ENCODE results near the gene FADS2.

The FADS2 gene

DNA sequence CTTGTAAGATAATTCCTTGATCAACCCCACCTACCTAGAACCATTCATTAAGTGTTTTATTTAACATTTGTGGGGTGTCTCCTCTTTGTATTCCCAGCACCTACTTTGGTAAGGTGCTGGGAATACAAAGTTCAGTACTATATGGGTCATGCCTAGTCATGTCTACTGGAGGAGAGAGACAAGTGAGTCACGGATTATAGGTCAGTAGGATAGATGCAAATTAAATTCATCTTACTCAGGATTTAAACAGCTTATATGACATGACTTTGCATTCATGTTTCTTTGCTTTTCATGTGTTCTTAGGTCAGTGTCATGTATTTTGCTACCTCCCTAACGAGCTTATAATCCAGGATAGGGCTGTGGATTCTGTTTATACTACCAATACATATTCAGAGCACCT is 7.9 kb upstream of the FADS2 start:
- peak; percentile 70 for DNase-seq (ENCODE audit: low spot score)

DNA sequence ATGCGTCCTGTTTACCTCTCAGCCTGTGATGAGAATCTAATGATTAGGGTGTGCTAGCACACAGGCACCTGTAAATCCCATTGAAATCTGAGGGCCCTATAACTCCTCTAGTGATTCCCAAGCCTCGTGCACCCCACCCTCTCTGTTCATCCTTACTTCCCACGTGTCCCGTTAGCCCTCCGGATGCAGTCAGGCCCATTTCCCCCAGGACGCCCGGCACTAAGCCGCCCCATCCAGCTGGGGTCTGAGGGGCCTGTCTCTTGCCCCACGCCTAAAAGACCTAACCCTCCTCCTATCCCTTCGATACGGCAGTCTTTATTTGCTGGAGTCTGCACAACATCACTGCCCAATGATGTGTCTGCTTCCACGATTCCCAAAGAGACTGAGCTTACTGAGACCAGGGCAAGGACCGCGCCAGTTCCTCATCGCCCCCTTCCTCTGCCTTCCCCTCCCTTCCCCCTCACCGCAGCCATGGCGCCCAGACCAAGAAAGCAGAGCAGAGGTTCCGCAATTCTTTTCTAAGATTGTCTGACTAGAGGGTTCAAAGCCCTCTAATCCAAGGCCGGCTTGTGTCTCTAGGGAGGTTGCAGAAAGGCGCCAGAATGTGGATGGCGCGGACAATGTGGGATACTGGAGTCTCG is 1.1 kb upstream of the FADS2 start:
- no peak for DNase-seq (ENCODE audit: low spot score)

DNA sequence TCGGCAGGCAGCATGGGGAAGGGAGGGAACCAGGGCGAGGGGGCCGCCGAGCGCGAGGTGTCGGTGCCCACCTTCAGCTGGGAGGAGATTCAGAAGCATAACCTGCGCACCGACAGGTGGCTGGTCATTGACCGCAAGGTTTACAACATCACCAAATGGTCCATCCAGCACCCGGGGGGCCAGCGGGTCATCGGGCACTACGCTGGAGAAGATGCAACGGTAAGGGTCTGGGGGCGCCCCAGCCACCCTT is 204 bp downstream of the FADS2 start:
- DNase-seq (ENCODE audit: low spot score), result no peak

DNA sequence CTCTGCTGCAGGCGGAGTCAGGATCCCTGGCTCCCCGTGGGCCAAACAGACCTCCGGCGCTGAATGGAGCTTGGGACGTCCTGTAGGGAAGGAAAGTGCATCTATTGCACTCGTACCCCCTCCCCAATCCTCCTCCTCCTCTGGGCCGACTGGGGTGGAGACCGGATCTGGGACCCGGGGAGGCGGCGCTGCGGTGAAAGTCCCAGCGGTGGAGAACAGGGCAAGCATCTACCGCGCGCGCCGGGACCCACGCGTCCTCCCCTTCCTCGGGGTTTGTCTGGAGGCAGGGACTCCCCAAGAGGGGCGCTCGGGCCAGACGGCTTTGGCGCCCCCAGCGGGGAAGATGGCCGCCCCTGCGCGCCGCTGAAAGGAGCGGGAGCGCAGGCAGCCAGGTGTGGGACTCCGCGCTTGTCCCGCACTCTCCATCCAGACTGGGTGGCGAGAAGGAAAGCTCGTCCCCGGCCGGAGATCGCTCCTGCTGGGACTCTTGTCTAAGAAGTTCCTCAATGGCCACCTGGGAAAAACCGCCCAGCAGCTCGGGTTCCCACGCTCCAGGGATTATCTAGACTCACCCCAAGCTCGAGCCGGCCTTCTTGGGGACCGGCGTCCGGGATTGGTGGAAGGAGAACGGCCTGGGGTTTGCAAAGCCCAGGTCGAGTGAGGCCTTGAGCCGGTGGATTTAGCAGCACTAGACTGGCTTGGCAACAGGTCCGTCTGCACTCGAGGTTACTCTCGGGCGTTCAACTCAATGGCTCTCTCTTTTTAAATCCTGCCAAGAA is 718 bp downstream of the FADS2 start:
- no peak for DNase-seq (ENCODE audit: low spot score)

DNA sequence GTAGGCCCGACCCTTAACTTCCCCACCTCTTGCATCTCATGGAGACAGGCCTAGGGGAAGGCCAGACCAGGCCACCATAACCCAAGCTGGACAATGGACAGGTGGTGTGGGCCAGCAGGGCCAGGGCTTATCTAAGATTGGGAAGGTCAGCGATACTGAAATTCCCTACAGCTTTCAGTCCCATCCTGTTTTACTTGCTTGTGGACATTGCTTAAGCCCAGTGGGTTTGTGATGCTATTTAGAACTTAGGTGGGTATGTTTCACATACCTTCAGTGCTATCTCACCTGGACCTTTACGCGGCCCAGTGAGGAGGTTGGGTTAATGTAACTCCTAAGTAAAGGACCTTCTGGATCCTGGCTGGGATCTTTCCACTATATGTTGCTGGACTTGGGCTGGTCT is 1.7 kb downstream of the FADS2 start:
- DNase-seq (ENCODE audit: low spot score), result no peak

DNA sequence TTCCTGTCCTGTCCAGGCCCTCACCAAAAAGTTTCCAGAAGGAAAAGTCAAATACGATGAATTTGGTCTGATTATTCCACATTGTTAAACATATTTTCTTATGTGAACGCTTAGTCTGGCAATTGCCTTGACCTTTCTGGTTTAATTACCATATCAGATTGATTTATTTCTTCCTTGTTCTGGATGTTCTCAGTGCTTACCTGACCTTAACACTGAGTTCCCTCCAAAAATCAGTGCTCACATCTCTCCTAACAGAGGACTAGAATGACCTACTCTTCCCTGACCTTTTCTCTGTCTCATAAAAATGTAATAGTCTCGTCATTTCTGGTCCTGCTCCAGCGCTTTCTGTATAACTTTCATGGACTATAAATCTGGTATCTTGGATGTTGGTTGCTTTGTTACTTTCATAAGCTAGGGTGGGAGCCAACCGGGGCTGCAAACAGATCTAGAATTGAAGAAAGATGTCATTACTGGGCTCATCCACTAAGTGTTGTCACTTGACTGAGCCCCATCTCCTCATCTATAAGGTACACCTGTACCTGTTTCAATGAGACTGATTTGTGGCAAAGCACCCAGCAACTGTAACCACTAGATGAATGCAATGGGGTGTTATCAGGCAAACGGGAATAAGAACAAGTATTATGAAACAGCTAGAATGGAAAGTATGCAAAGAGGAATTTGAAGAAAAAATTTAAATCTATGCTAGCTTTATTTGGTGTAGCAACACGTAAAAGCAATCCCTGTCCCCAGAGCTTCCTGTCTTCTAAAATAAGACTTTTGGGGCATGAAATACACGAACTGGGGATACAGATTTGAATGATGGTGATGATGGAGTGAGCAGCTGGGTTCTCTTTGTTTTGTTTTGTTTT is 2.4 kb downstream of the FADS2 start:
- DNase-seq (ENCODE audit: low spot score), result no peak

DNA sequence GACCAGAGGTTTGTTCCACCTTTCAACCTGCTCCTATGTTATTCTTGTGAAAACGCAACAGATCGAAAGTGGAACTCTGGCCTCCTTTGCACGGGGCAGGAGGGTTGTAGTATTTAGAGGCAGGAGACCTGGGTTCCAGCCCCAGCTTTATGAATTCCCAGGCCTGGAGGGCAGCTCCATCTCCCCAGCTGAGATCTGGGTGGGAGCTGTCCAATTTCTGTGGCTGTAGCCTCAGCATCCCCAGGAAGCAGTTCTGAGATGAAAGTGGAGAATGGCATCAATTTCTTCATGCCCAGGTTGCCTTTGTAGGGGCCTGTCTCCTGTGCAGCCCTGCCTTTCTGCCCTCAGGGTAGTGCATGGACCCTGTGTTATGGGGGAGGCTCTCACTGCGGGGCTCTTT is 4.1 kb downstream of the FADS2 start:
- no peak for DNase-seq (ENCODE audit: low spot score)

DNA sequence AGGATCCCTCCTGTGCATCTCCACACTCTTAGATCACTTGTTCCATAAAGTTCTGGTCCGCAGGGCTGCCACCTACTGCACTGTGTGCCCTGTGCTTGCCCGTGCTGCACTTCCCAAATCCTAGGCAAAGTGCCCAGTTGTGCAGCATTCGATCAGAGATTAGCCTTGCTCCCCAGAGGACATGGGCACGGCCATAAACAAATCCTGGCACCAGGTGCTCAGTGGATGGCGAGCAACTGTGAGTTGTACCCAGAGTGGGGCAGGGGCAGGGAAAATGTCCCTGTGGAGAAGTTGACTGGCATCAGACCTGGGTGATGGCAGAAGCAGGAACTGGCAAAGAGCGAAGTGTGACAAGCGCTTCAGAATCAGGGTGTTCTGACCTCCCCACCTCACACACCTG is 4.7 kb downstream of the FADS2 start:
- no peak for DNase-seq (ENCODE audit: low spot score)

DNA sequence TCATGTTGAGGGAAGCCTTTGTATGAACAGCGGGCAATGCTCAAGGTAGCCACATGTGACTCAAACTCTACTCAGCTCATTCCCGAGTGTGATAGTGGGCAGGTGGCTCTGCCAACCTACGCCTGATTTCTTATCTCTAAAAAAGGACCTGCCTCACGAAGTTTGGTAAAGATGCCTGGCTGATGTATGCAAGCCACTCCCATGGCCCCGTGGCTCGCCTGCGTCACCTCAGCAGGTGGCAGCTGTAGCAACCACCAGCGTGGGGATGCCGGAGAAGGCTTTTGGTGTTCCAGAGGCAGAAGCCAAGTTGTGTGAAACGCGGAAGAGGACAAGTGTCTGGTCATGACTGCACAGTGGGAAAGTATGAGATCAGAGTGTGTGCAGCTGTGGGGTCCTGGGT is 5.4 kb downstream of the FADS2 start:
- no peak for DNase-seq (ENCODE audit: low spot score)

DNA sequence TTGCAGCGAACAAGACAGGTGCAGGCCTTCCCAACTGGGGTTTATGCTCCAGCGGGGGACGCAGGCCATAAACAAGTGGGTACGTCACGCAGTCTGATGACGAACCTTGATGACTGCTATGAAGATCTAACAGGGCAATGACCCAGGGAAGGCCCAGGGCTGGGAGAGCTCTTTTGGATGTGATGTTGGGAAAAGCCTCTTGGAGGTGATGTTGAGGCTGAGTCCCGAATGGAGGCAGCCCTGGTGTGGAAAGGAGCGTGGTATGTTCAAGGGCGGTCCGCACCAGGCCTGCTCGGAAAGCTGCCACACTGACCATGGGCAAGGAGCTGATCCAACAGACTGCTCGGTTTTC is 5.8 kb downstream of the FADS2 start:
- no peak for DNase-seq (ENCODE audit: low spot score)

DNA sequence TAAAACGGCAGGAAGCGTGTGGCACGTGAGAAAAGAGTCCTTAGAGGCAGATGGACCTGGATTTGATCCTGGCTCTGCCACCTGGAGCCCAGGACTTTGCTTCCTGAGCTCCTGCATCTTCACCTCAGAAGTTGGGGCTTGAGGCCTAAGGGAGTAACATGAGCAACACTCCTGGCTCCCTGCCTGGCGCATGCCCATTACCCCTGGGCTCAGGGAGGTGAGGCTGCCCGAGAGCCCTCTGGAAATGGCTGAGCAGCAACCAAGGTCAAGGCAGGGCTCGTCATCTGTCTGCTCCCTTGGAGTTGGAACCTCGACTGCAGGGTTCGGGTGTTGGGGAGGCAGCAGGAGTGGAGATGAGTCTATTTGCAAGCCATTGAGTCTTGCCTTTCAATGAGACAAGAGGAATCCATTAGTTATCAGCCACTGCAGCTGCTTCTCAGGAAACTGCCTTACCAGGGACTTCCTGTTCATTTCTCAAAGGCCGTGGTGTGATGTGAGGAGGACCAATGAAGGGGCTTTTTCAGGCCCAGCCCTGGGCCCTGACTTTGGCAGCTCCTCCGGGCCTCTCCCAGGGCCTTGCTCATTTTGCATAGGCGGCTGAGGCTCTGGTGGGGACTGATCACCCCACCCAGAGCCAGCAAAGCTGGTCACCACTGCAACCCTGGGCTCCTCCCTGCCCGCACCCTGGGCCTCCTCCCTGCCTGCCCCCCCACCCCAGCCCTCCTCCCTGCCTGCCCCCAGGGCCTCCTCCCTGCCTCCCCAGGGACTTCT is 6.4 kb downstream of the FADS2 start:
- DNase-seq (ENCODE audit: low spot score), result no peak

DNA sequence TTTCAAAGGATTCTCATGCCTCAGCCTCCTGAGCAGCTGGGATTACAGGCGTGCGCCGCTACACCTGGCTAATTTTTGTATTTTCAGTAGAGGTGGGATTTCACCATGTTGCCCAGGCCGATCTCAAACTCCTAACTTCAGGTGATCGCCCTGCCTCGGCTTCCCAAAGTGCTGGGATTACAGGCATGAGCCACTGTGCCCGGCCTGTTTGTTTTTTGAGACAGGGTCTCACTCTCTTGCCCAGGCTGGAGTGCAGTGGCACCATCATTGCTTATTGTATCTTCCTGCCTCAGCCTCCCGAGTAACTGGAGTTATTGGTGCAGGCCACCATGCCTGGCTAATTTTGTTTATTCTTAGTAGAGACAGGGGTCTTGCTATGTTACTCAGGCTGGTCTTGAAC is 8.1 kb downstream of the FADS2 start:
- no peak for DNase-seq (ENCODE audit: low spot score)

DNA sequence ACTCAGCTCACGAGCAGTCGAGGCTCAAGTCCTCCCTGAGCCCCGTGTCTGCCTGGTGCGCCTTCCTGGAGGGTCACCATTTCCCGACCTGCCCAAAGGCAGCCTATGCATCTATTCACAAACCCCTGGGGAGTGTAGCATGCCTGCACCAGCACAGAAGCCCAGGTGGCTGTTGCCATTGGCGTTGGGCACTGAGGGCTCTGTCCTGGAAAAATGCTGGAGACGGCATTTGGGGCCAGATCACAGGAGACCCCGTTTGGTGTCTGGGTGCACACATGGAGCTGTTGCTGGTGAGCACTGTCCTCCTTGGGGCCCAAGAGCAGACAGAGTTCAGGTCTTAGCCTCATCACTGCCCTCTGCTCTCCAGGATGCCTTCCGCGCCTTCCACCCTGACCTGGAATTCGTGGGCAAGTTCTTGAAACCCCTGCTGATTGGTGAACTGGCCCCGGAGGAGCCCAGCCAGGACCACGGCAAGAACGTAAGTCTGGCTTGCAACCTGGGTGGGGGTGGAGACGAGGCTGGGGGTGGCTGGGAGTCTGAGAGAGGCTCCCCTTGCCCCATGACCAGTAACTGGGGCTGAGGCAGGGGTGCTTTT is 9.4 kb downstream of the FADS2 start:
- DNase-seq (ENCODE audit: low spot score), result no peak

DNA sequence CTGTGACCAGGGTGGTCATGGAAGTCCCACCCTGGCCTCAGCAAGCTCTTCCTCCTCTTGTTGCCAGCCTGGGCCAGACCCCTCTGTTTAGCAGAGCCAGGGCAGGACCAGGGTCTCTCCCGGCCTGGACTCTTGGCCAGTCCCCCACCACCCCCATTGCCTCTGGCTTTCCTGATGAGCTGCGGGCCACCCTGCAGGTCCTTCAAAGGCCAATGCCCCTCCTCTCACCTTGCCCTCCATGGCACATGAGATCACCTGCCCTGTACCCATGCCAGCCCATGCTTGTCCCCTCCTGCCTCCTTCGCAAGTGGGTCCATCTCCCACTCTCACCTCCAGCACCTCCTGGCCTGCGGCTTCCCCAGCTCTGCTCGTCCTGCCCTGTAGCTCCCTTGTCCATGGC is 10.4 kb downstream of the FADS2 start:
- DNase-seq (ENCODE audit: low spot score), result no peak

DNA sequence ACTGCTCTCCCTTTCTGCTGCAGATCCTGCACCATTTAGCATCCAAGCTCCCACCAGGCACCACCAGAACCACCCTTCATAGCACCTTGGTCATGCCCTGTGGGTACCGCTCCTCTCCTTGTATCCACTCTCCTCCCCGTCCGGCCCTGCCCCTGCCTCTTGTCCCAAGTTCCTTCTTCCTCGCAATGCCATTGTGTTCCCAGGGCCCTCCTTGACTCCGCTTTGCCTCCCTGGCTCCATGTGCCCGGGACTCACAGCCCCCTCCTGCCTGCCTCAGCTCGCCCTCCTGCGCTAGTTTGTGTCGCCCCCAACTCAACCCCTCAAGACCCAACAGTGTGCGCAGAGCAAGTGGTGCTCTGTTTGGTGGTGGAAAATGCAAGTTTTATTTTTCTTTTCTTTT is 10.8 kb downstream of the FADS2 start:
- DNase-seq (ENCODE audit: low spot score), result no peak

DNA sequence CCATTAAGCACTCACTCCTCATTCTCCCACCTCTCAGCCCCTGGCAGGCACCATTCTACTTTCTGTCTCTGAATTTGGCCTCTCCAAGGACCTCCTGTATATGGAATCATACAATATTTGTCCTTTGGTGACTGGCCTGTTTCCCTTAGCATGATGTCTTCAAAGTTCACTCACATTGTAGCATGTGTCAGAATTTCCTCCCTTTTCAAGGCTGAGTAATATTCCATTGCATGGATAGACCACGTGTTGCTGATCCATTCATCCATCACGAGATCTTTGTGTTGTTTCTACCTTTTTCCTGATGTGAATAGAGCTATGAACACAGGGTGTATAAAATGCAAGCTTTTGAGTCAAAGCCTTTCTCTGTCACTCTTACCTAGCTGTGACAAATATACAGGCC is 11.6 kb downstream of the FADS2 start:
- no peak for DNase-seq (ENCODE audit: low spot score)

DNA sequence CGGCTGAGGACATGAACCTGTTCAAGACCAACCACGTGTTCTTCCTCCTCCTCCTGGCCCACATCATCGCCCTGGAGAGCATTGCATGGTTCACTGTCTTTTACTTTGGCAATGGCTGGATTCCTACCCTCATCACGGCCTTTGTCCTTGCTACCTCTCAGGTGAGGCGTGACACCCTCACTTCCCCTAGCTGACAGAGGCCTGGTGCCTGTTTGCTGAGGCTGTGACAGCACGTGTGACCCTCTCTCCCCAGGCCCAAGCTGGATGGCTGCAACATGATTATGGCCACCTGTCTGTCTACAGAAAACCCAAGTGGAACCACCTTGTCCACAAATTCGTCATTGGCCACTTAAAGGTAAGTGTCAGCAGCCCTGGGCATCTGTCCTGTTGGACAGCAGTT is 12.3 kb downstream of the FADS2 start:
- DNase-seq (ENCODE audit: low spot score), result no peak

DNA sequence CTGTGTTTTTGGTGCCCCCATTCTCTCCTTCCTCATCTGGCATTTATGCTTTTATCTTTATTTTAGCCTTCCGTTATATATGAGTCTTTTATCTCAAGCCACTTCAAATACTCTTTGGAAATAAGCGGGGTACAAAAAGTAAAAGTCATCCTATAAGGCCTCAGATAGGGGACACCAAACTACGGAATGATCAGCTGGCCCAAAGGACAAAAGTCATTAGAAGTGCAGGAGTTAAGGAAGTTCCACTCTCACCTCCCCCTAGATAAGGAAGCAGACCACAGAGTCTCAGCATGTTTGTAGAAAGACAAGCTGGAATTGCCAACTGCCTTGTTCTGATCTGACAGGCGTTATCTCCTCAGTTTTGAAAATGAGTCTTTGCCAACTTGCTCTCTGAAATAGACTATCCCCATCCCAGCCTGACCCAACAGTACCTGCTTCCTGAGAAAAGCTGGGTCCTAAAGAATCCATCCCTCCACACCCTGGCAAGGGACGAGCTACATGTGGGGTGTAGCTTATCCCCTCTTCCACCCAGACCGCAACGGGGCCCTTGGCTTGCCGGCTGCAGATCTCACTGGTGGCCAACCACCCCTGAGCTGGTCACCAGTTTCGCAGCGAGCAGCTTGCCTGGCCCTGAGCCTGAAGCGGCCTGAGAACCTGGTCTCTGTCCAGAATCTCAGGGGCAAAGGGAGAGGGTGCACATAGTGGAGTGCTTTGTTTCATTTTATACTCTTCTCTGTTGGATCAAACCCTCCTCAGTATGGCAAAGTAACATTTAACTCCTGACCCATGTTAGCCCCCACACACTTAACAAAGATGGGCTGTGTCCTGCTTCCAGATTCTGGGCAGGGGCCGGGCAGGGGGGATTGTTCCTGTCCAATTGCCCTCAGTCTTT is 13.8 kb downstream of the FADS2 start:
- DNase-seq (ENCODE audit: low spot score), result no peak

DNA sequence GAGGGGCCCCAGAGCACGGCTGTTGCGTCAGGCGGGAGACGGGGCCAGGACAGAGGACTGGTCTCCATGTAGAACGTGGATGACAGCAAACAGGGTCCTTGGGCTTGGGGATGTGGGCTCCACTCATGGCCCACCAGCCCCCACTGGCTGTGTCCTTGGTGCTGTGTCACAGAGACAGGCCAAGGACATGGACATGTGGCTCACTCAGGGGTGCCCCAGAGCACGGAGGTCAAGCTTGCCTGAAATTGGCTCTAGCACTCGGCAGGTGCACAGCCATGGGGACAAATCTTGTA is 14.4 kb downstream of the FADS2 start:
- DNase-seq (ENCODE audit: low spot score), result no peak

DNA sequence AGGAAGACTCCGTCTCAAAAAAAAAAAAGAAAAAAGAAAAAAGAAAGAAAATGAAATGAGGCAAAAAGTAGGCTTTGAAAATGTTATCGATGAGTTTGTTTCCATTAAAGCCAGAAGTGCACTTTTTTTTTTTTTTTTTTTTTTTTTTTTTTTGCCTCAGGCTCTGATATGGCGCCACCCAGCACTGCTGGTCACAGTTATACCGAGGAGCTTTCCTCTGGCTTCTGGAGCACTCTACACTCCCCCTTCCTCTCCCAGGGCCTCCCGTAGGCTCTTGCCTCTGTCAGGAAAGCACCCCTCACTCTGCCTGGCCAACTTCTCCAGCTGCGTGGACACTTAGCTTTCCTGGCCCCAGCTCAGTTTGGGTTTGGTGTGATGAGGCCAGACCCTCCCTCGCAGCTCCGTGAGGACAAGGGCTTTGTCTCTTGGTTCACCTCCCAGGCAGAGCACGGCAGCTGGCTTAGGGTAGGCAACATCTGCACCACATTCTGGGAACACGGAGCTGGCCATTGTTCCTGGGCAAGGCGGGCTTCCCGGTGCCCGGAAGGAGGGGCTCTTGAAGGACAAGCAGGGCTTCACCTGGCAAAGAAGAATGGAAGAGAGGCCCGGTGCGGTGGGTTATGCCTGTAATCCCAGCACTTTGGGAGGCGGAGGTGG is 16.9 kb downstream of the FADS2 start:
- DNase-seq (ENCODE audit: low spot score), result no peak
